Esophagus muscularis mucosa (tissue), 4 donors: ENCODE measurements around the gene KDM4E.

Experiments
- EP300 ChIP-seq: sonication (generic); formaldehyde crosslinking; IDR thresholded peaks from one replicate; pipeline ENCODE4 v1.6.1; 2017; ENCODE audit warnings: antibody characterized with exemption
- POLR2A ChIP-seq: fragments of 450-650 bp; IDR thresholded peaks from one replicate; pipeline ENCODE4 v1.6.1; 2017; ENCODE audit warnings: antibody characterized with exemption, moderate library complexity, mild to moderate bottlenecking, low read depth
- TF ChIP-seq, protein P1 (sequence below), 3 experiments: fragments of 200-600 bp in 2 of 3; fragments of 450-650 bp in 1 of 3; sonication (generic) in 2 of 3; IDR thresholded peaks; one replicate each; pipeline ENCODE4 v1.5.1; 2017 to 2019; ENCODE audit warnings: antibody characterized with exemption in 3 of 3, mild to moderate bottlenecking in 2 of 3, moderate library complexity in 1 of 3

- TF ChIP-seq, protein P1, sequence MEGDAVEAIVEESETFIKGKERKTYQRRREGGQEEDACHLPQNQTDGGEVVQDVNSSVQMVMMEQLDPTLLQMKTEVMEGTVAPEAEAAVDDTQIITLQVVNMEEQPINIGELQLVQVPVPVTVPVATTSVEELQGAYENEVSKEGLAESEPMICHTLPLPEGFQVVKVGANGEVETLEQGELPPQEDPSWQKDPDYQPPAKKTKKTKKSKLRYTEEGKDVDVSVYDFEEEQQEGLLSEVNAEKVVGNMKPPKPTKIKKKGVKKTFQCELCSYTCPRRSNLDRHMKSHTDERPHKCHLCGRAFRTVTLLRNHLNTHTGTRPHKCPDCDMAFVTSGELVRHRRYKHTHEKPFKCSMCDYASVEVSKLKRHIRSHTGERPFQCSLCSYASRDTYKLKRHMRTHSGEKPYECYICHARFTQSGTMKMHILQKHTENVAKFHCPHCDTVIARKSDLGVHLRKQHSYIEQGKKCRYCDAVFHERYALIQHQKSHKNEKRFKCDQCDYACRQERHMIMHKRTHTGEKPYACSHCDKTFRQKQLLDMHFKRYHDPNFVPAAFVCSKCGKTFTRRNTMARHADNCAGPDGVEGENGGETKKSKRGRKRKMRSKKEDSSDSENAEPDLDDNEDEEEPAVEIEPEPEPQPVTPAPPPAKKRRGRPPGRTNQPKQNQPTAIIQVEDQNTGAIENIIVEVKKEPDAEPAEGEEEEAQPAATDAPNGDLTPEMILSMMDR (IDR thresholded peaks at IDR 0.05) = no peak
- TF ChIP-seq EP300 = no peak
- no peak for TF ChIP-seq POLR2A
These were observed 26.8 kb upstream of the KDM4E start for GRCh38 chr11:94998285-94998684.
